HCT116 (cell line): ENCODE results near the gene WFDC5.

Experiments
- EZH2 ChIP-seq: fragments of 200-600 bp; sonication (generic); IDR thresholded peaks from 2 replicates; pipeline ENCODE4 v1.6.1; 2017; ENCODE audit warnings: antibody characterized with exemption, mixed run types
- MAX ChIP-seq: IDR thresholded peaks from 2 replicates; pipeline ENCODE4 v1.6.1; 2012
- POLR2A ChIP-seq: IDR thresholded peaks from 2 replicates; pipeline ENCODE4 v1.7.0; 2011; ENCODE audit warnings: borderline replicate concordance; ENCODE audit not compliant: insufficient read depth, insufficient read length; ENCODE audit errors: extremely low read depth
- RAD21 ChIP-seq: IDR thresholded peaks from 2 replicates; pipeline ENCODE4 v1.6.1; 2012; ENCODE audit warnings: low read depth, mild to moderate bottlenecking
- TCF7L2 ChIP-seq: IDR thresholded peaks from 2 replicates; pipeline ENCODE4 v1.7.0; 2011; ENCODE audit warnings: borderline replicate concordance, inconsistent platforms; ENCODE audit not compliant: insufficient read depth, insufficient read length; ENCODE audit errors: extremely low read depth
- ZNF274 ChIP-seq: fragments of 200-500 bp; sonication (Bioruptor generic); IDR thresholded peaks from 2 replicates; pipeline ENCODE4 v1.6.1; 2014; ENCODE audit warnings: mild to moderate bottlenecking, low read depth, low read length, inconsistent platforms
- TF ChIP-seq, protein P1 (sequence below), 3 experiments: fragments of 200-600 bp in 1 of 3; sonication (generic) in 1 of 3; IDR thresholded peaks in 2 of 3; conservative IDR thresholded peaks in 1 of 3; 2 replicates each; pipeline ENCODE4 v1.5.1; 2012 to 2017; ENCODE audit warnings: low read depth in 2 of 3, low read length in 2 of 3, antibody characterized with exemption in 1 of 3, borderline replicate concordance in 1 of 3, control low read depth in 1 of 3, mild to moderate bottlenecking in 1 of 3, mixed read lengths in 1 of 3, mixed run types in 1 of 3, moderate library complexity in 1 of 3; ENCODE audit not compliant: insufficient read depth in 1 of 3

- TF ChIP-seq POLR2A (no peak), RAD21 (no peak), TCF7L2 (no peak), MAX (no peak), EZH2 (no peak), ZNF274 (no peak)
- TF ChIP-seq, protein P1, sequence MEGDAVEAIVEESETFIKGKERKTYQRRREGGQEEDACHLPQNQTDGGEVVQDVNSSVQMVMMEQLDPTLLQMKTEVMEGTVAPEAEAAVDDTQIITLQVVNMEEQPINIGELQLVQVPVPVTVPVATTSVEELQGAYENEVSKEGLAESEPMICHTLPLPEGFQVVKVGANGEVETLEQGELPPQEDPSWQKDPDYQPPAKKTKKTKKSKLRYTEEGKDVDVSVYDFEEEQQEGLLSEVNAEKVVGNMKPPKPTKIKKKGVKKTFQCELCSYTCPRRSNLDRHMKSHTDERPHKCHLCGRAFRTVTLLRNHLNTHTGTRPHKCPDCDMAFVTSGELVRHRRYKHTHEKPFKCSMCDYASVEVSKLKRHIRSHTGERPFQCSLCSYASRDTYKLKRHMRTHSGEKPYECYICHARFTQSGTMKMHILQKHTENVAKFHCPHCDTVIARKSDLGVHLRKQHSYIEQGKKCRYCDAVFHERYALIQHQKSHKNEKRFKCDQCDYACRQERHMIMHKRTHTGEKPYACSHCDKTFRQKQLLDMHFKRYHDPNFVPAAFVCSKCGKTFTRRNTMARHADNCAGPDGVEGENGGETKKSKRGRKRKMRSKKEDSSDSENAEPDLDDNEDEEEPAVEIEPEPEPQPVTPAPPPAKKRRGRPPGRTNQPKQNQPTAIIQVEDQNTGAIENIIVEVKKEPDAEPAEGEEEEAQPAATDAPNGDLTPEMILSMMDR (IDR thresholded peaks at IDR 0.05 in 2 of 3, conservative IDR thresholded peaks at IDR 0.05 in 1 of 3; ENCODE audit: borderline replicate concordance in 1 of 3, insufficient read depth in 1 of 3, low read depth in 2 of 3, low read length in 2 of 3): no peak
These were observed 26.7 kb downstream of the WFDC5 start for GRCh38 chr20:45088247-45088646.
